PC-3 (cell line): Measurements from ENCODE around the gene TEX54. TPM values are rescaled to one million over a fixed set of nuclear protein-coding genes. Genes with fewer than 3 reads are reported as not detected.
A peak's percentile ranks its signal among the peaks of the same experiment; 100 is the strongest.

ENCODE experiments used
- ATAC-seq: fragments of 200-7000 bp; cut with Tn5 transposase; 2 replicates; pipeline ENCODE4 v1.9.1; 2020; ENCODE audit warnings: mild to moderate bottlenecking, moderate library complexity
- BruUV-seq: library from RNA; stranded (reverse); fragments of 400-500 nt; replicated peaks from 2 replicates; lab custom pipeline; 2021; lab: Mats Ljungman, UMichigan
- CTCF ChIA-PET: fragments of 300-600 bp; sonication (Branson Sonifier 250); formaldehyde crosslinking; loops from one replicate; lab custom pipeline; 2022; ENCODE audit warnings: antibody characterized with exemption; lab: Charles Lee
- POLR2A ChIA-PET: fragments of 300-600 bp; sonication (Branson Sonifier 250); formaldehyde crosslinking; loops from one replicate; lab custom pipeline; 2022; ENCODE audit warnings: antibody characterized with exemption; ENCODE audit not compliant: unreplicated experiment; lab: Charles Lee
- DNase-seq: peaks from one replicate; pipeline ENCODE4 v3.0.0-alpha.2; 2015
- H2AFZ ChIP-seq: fragments of 300-600 bp; sonication (generic); 2 replicates; pipeline ENCODE4 v1.6.0; 2016; ENCODE audit warnings: antibody characterized with exemption, low read length
- H3F3A ChIP-seq: fragments of 300-600 bp; sonication (generic); one replicate; pipeline ENCODE4 v1.6.0; 2017; ENCODE audit warnings: antibody characterized with exemption, low read length, control low read depth, mild to moderate bottlenecking; ENCODE audit not compliant: unreplicated experiment
- H3K27ac ChIP-seq: fragments of 300-600 bp; sonication (generic); 2 replicates; pipeline ENCODE4 v1.5.1; 2016; ENCODE audit warnings: mild to moderate bottlenecking, low read length
- H3K27me3 ChIP-seq: fragments of 300-600 bp; sonication (generic); 2 replicates; pipeline ENCODE4 v1.6.1; 2016; ENCODE audit warnings: low read length, mixed read lengths
- H3K36me3 ChIP-seq: fragments of 300-600 bp; sonication (generic); 2 replicates; pipeline ENCODE4 v1.6.1; 2016; ENCODE audit warnings: low read depth, mixed run types, low read length, mixed read lengths
- H3K4me1 ChIP-seq: fragments of 300-600 bp; sonication (generic); 2 replicates; pipeline ENCODE4 v1.5.1; 2016; ENCODE audit warnings: low read length; ENCODE audit not compliant: insufficient read depth
- H3K4me2 ChIP-seq: fragments of 300-600 bp; sonication (generic); 2 replicates; pipeline ENCODE4 v1.6.0; 2016; ENCODE audit warnings: low read length
- H3K4me3 ChIP-seq: fragments of 300-600 bp; sonication (generic); 2 replicates; pipeline ENCODE4 v1.5.1; 2016; ENCODE audit warnings: mild to moderate bottlenecking, low read length, mixed read lengths
- H3K79me2 ChIP-seq: fragments of 300-600 bp; sonication (generic); 2 replicates; pipeline ENCODE4 v1.6.1; 2017; ENCODE audit warnings: low read length, mixed read lengths
- H3K9ac ChIP-seq: fragments of 300-600 bp; sonication (generic); 2 replicates; pipeline ENCODE4 v1.6.0; 2016; ENCODE audit warnings: mild to moderate bottlenecking, low read length
- H3K9me2 ChIP-seq: fragments of 300-600 bp; sonication (generic); replicated peaks from 2 replicates; pipeline ENCODE4 v1.6.1; 2016; ENCODE audit warnings: mixed run types, low read length, mixed read lengths
- H3K9me3 ChIP-seq: fragments of 300-600 bp; sonication (generic); 2 replicates; pipeline ENCODE4 v1.6.1; 2016; ENCODE audit warnings: low read length, mixed read lengths
- H4K20me1 ChIP-seq: fragments of 300-600 bp; sonication (generic); 2 replicates; pipeline ENCODE4 v1.6.1; 2016; ENCODE audit warnings: low read length, mixed read lengths
- CTCF ChIP-seq: fragments of 300-600 bp; sonication (generic); conservative IDR thresholded peaks from 2 replicates; pipeline ENCODE4 v1.5.1; 2017; ENCODE audit warnings: antibody characterized with exemption, low read depth, mild to moderate bottlenecking, low read length
- EZH2 ChIP-seq: fragments of 300-600 bp; sonication (generic); IDR thresholded peaks from one replicate; pipeline ENCODE4 v1.6.1; 2017; ENCODE audit warnings: antibody characterized with exemption, mild to moderate bottlenecking, low read length; ENCODE audit not compliant: unreplicated experiment
- EZH2phosphoT487 ChIP-seq: fragments of 300-600 bp; sonication (generic); IDR thresholded peaks from 2 replicates; pipeline ENCODE4 v1.6.1; 2018; ENCODE audit warnings: mild to moderate bottlenecking, antibody characterized with exemption, low read length, borderline replicate concordance
- intact Hi-C: fragments of 100-400 bp; cut with micrococcal nuclease; formaldehyde crosslinking; loops from 2 replicates; pipeline ENCODE4 v1.9.0; 2023
- total RNA-seq: library from RNA; depleted of rRNA; stranded (reverse); fragments of >200 nt; gene quantifications from 2 replicates; pipeline ENCODE4 v1.2.3, GENCODE V29; 2014

Gene TEX54
- total RNA-seq, 1 experiment from 2014 or later = not detected

DNA sequence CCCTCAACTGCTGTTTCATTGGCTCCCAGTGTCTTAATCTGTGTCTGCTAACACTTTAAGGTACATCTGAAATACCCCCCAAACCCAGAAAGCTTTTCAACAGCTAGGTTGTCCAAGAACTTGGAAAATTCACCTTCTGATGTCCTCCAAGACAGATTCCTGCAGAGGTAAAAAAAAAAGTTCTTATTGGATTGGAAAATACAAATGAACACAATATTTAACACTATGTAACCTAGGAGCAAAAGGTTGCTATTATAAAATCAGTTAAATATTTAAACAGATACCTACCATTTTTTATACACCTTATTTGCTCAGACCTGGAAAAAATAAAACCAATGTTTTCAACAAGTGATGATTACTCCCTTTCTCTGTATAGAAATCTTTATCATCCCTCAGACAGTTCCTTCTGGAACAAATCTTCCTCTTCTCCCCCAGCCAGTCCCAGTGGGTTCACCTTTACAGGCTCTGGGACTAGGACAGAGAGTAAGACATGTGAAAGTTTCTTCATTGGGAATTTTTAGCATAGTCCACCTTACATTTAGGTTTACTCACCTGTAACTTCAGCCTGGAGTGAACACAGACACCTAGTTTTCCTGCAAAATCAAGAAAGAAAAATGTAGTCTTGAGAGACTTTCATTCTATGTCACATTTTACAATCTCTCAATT, 20.0 kb upstream of the TEX54 start:
- ChIA-PET POLR2A (interaction anchor here (0.6 kb wide), 1 partner anchor 12 kb away, joined by 3 read pairs; no protein-coding TSS in a partner anchor), CTCF (no interaction called here)
- peak overlapping the region; percentile 96 for H3K4me2 ChIP-seq
- no TSS peak for BruUV-seq
- no peak for TF ChIP-seq EZH2
- no peak for TF ChIP-seq CTCF
- TF ChIP-seq EZH2phosphoT487 = no peak
- H3K4me1 ChIP-seq = peaks cover 24% of the 10 kb centered on the region
- peaks cover 41% of the 10 kb centered on the region for H3K36me3 ChIP-seq
- H3K27me3 ChIP-seq = no peaks in the 10 kb centered on the region
- ATAC-seq (no peak), DNase-seq (no peak)
- intact Hi-C loops = no loop called here
- H3K9me3 ChIP-seq = no peaks in the 10 kb centered on the region
- no peak overlapping the region for H3K9ac ChIP-seq
- H3F3A ChIP-seq = peaks cover 56% of the 10 kb centered on the region
- H3K27ac ChIP-seq = no peak overlapping the region
- H2AFZ ChIP-seq = no peak overlapping the region
- no peaks in the 10 kb centered on the region for H3K9me2 ChIP-seq
- H3K79me2 ChIP-seq = peaks cover 56% of the 10 kb centered on the region
- peaks cover 43% of the 10 kb centered on the region for H4K20me1 ChIP-seq
- peak overlapping the region; percentile 93 for H3K4me3 ChIP-seq

DNA sequence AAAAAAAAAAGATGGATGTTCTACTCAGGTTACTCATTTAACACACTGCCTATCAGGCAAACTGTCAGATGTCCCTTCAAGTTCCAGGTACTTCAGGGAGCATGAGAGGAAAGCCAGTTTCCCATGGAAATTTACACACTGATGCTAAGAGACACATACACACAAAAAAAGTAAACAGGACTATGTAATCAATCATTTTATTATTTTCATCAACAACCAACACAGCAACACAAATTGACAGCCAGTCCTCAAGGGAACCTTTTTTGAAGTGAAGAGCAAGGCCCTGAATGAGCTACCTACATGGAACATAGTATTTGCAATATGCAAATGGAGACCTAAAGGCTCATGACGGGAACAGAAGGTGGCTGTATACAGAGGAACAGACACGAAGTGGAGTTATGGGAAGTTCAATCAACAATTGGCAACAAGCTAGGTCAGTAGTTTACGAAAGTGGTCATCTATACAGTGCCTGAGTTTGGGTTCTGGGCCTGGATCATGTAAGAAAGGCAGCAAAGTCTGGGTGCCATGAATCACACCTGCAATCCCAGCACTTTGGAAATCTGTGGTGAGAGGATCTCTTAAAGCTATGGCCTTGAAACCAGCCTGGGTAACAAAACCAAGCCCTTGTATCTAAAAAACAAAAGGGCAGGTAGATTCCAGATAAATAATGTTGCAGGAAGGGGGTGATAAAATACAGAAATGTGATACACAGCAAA, 19.3 kb upstream of the TEX54 start:
- H3K27ac ChIP-seq = no peak overlapping the region
- H3F3A ChIP-seq = peaks cover 56% of the 10 kb centered on the region
- TF ChIP-seq EZH2 (no peak), EZH2phosphoT487 (no peak), CTCF (no peak)
- peaks cover 18% of the 10 kb centered on the region for H3K4me1 ChIP-seq
- peak overlapping the region; percentile 96; the same call in 1 of the 2 replicates for H3K4me2 ChIP-seq
- ChIA-PET CTCF (no interaction called here), POLR2A (interaction anchor here (0.6 kb wide), 1 partner anchor 11 kb away, joined by 3 read pairs; no protein-coding TSS in a partner anchor)
- no peak overlapping the region for H3K9ac ChIP-seq
- H3K4me3 ChIP-seq = peak overlapping the region; percentile 93
- H3K27me3 ChIP-seq = no peaks in the 10 kb centered on the region
- H2AFZ ChIP-seq = no peak overlapping the region
- BruUV-seq = no TSS peak
- H3K9me3 ChIP-seq = no peaks in the 10 kb centered on the region
- intact Hi-C loops = no loop called here
- peaks cover 49% of the 10 kb centered on the region for H3K79me2 ChIP-seq
- no peaks in the 10 kb centered on the region for H3K9me2 ChIP-seq
- ATAC-seq = no peak
- peaks cover 43% of the 10 kb centered on the region for H4K20me1 ChIP-seq
- H3K36me3 ChIP-seq = peaks cover 41% of the 10 kb centered on the region
- DNase-seq = peak; percentile 35
